H1 (cell line): ENCODE results near the gene TNS3. TPM values are rescaled to one million over a fixed set of nuclear protein-coding genes. Genes with fewer than 3 reads are reported as not detected.

Experiments used
- CTCF ChIA-PET: fragments of 300-600 bp; sonication (Branson Sonifier 250); formaldehyde crosslinking; loops from one replicate; lab custom pipeline; 2021; ENCODE audit not compliant: partially characterized antibody; lab: Charles Lee
- POLR2A ChIA-PET: fragments of 300-600 bp; sonication (Branson Sonifier 250); formaldehyde crosslinking; loops from one replicate; lab custom pipeline; 2021; ENCODE audit warnings: inconsistent platforms; ENCODE audit not compliant: partially characterized antibody; lab: Charles Lee
- DNase-seq, 2 experiments: peaks; one replicate each; pipeline versions ENCODE4 v3.0.0 to v3.0.0-alpha.2; 2010 to 2022; ENCODE audit warnings: low spot score in 2 of 2, low read depth in 1 of 2, mixed read lengths in 1 of 2
- FAIRE-seq: peaks from 2 replicates; lab custom pipeline; 2011; peaks lifted over from hg19 to GRCh38; lab: Jason Lieb, UNC
- H2AFZ ChIP-seq: 2 replicates; pipeline ENCODE4 v1.8.1; 2012; ENCODE audit warnings: low read length, inconsistent platforms
- H2AK5ac ChIP-seq: 2 replicates; pipeline ENCODE4 v1.6.1; 2013; ENCODE audit warnings: low read depth, low read length
- H2BK120ac ChIP-seq: replicated peaks from 2 replicates; pipeline ENCODE3; 2013; ENCODE audit warnings: low read depth, low read length, inconsistent platforms
- H2BK12ac ChIP-seq: 2 replicates; pipeline ENCODE4 v1.6.1; 2013; ENCODE audit warnings: low read depth, low read length
- H2BK15ac ChIP-seq: 2 replicates; pipeline ENCODE4 v1.6.1; 2013; ENCODE audit warnings: low read length
- H2BK20ac ChIP-seq: 2 replicates; pipeline ENCODE4 v1.6.1; 2013; ENCODE audit warnings: low read length
- H2BK5ac ChIP-seq: 2 replicates; pipeline ENCODE4 v1.6.1; 2013; ENCODE audit warnings: low read depth, low read length
- H3K14ac ChIP-seq: 2 replicates; pipeline ENCODE4 v1.6.1; 2013; ENCODE audit warnings: inconsistent platforms; ENCODE audit not compliant: insufficient read length
- H3K18ac ChIP-seq: 2 replicates; pipeline ENCODE4 v1.6.1; 2013; ENCODE audit warnings: low read length; ENCODE audit errors: extremely low read depth
- H3K23ac ChIP-seq: 2 replicates; pipeline ENCODE4 v1.6.1; 2013; ENCODE audit warnings: inconsistent platforms; ENCODE audit not compliant: insufficient read length
- H3K23me2 ChIP-seq: 2 replicates; pipeline ENCODE4 v1.6.1; 2013; ENCODE audit warnings: low read depth, low read length
- H3K27ac ChIP-seq: 2 replicates; pipeline ENCODE4 v1.6.1; 2011; ENCODE audit warnings: low read depth, low read length, inconsistent platforms
- H3K27me3 ChIP-seq, 4 experiments: replicated peaks in 1 of 4; 1 replicate in 1 of 4; 2 replicates in 3 of 4; pipeline versions ENCODE4 v1.6.1 to v1.8.1; 2011 to 2013; ENCODE audit warnings: low read length in 3 of 4, mild to moderate bottlenecking in 3 of 4, inconsistent platforms in 2 of 4, mixed read lengths in 2 of 4, moderate library complexity in 1 of 4; ENCODE audit not compliant: control insufficient read depth in 3 of 4, insufficient read depth in 3 of 4; ENCODE audit errors: extremely low read depth in 1 of 4
- H3K36me3 ChIP-seq, 4 experiments: 2 replicates each; pipeline versions ENCODE4 v1.6.1 to v1.8.1; 2011 to 2013; ENCODE audit warnings: mild to moderate bottlenecking in 4 of 4, low read length in 3 of 4, moderate library complexity in 2 of 4, control low read depth in 1 of 4, inconsistent platforms in 1 of 4; ENCODE audit not compliant: insufficient read depth in 4 of 4, control insufficient read depth in 2 of 4
- H3K4ac ChIP-seq: replicated peaks from 2 replicates; pipeline ENCODE3; 2013; ENCODE audit warnings: low read length, low read depth, mixed read lengths, inconsistent platforms; ENCODE audit not compliant: insufficient read length
- H3K4me1 ChIP-seq, 4 experiments: replicated peaks in 1 of 4; 1 replicate in 1 of 4; 2 replicates in 3 of 4; pipeline versions ENCODE4 v1.6.1 to v1.8.1; 2011 to 2013; ENCODE audit warnings: low read length in 3 of 4, inconsistent platforms in 2 of 4, mixed read lengths in 1 of 4; ENCODE audit not compliant: insufficient read depth in 4 of 4, control insufficient read depth in 3 of 4
- H3K4me2 ChIP-seq, 2 experiments: 2 replicates each; pipeline versions ENCODE4 v1.6.1 to v1.8.1; 2011 to 2013; ENCODE audit warnings: low read depth in 2 of 2, low read length in 2 of 2, control low read depth in 1 of 2, inconsistent platforms in 1 of 2, mild to moderate bottlenecking in 1 of 2; ENCODE audit not compliant: insufficient read depth in 1 of 2
- H3K4me3 ChIP-seq, 4 experiments: fragments of 200-600, 300-600 bp in 1 of 4; sonication (generic), shearing (Covaris generic), sonication (Bioruptor Twin) in 1 of 4; 2 replicates each; pipeline versions ENCODE4 v1.5.1 to v1.8.1; 2011 to 2016; ENCODE audit warnings: low read length in 4 of 4, low read depth in 3 of 4, control low read depth in 2 of 4, inconsistent platforms in 2 of 4, mild to moderate bottlenecking in 2 of 4, mixed read lengths in 1 of 4, moderate library complexity in 1 of 4; ENCODE audit not compliant: insufficient read depth in 2 of 4; ENCODE audit errors: extremely low read depth in 1 of 4
- H3K56ac ChIP-seq: replicated peaks from 2 replicates; pipeline ENCODE3; 2013; ENCODE audit warnings: low read depth, mild to moderate bottlenecking, mixed read lengths, low read length, inconsistent platforms; ENCODE audit not compliant: insufficient read length
- H3K79me1 ChIP-seq: 2 replicates; pipeline ENCODE4 v1.6.1; 2013; ENCODE audit warnings: low read depth, low read length, control low read depth
- H3K79me2 ChIP-seq, 2 experiments: 2 replicates each; pipeline versions ENCODE4 v1.6.1 to v1.8.1; 2012 to 2013; ENCODE audit warnings: low read length in 2 of 2, mild to moderate bottlenecking in 2 of 2, inconsistent platforms in 1 of 2; ENCODE audit not compliant: insufficient read depth in 2 of 2, control insufficient read depth in 1 of 2
- H3K9ac ChIP-seq, 4 experiments: replicated peaks in 1 of 4; 1 replicate in 1 of 4; 2 replicates in 3 of 4; pipeline versions ENCODE4 v1.6.1 to v1.8.1; 2011 to 2013; ENCODE audit warnings: low read depth in 3 of 4, low read length in 3 of 4, control low read depth in 2 of 4, mild to moderate bottlenecking in 2 of 4, moderate library complexity in 2 of 4, inconsistent platforms in 1 of 4; ENCODE audit errors: extremely low read depth in 1 of 4
- H3K9me3 ChIP-seq, 2 experiments: 2 replicates each; pipeline versions ENCODE4 v1.6.1 to v1.8.1; 2012 to 2013; ENCODE audit warnings: mild to moderate bottlenecking in 2 of 2, moderate library complexity in 2 of 2, control low read depth in 1 of 2, inconsistent platforms in 1 of 2, low read depth in 1 of 2, low read length in 1 of 2, mixed read lengths in 1 of 2; ENCODE audit not compliant: insufficient read depth in 2 of 2
- H4K20me1 ChIP-seq, 2 experiments: replicated peaks in 1 of 2; 2 replicates each; pipeline versions ENCODE3 to v1.8.1; 2011 to 2013; ENCODE audit warnings: inconsistent platforms in 2 of 2, low read length in 2 of 2, mild to moderate bottlenecking in 1 of 2; ENCODE audit not compliant: insufficient read depth in 2 of 2, control insufficient read depth in 1 of 2
- H4K5ac ChIP-seq: 2 replicates; pipeline ENCODE4 v1.6.1; 2013; ENCODE audit warnings: low read length, low read depth, mixed read lengths, inconsistent platforms; ENCODE audit not compliant: insufficient read length
- H4K8ac ChIP-seq: 2 replicates; pipeline ENCODE4 v1.8.0; 2013; ENCODE audit warnings: mild to moderate bottlenecking, moderate library complexity, low read length, inconsistent platforms; ENCODE audit not compliant: insufficient read depth; ENCODE audit errors: extremely low read depth
- H4K91ac ChIP-seq: replicated peaks from 2 replicates; pipeline ENCODE3; 2013; ENCODE audit warnings: low read length, mixed read lengths, inconsistent platforms; ENCODE audit not compliant: insufficient read length
- CBX8 ChIP-seq: fragments of 300-800, 300-1000 bp; sonication (generic); IDR thresholded peaks from 2 replicates; pipeline ENCODE4 v1.7.1; 2016; ENCODE audit warnings: low read depth, low read length, borderline replicate concordance
- E2F6 ChIP-seq: IDR thresholded peaks from 2 replicates; pipeline ENCODE4 v1.6.1; 2012; ENCODE audit warnings: inconsistent platforms
- FOSL1 ChIP-seq: IDR thresholded peaks from 2 replicates; pipeline ENCODE4 v1.6.1; 2011; ENCODE audit warnings: mild to moderate bottlenecking, low read depth, low read length, moderate library complexity; ENCODE audit not compliant: insufficient read depth
- ZNF274 ChIP-seq: IDR thresholded peaks from 2 replicates; pipeline ENCODE4 v1.7.0; 2012; ENCODE audit warnings: low read length, borderline replicate concordance; ENCODE audit errors: extremely low read depth
- WGBS, 2 experiments: shearing (Covaris generic) in 1 of 2; methylation state at CpG; one replicate each; pipeline versions ENCODE4 v1.1.6 to v1.1.7; 2013 to 2015; ENCODE audit warnings: low lambda C conversion rate in 2 of 2, mixed read lengths in 2 of 2, inconsistent platforms in 1 of 2, low coverage in 1 of 2, missing lambda C conversion rate in 1 of 2; ENCODE audit not compliant: insufficient replicate concordance in 2 of 2, insufficient coverage in 1 of 2, insufficient read length in 1 of 2; ENCODE audit errors: extremely low coverage in 1 of 2, missing lambda C conversion rate in 1 of 2; 5-methylcytosine and 5-hydroxymethylcytosine counted together
- polyA plus RNA-seq, 7 experiments: library from polyadenylated mRNA; depleted of rRNA in 3 of 7; stranded (reverse) in 5 of 7; unstranded in 2 of 7; fragments of >200 nt in 5 of 7; fragments of 200-250 nt in 2 of 7; gene quantifications; 1 replicate in 5 of 7; 2 replicates in 1 of 7; 4 replicates in 1 of 7; pipeline versions ENCODE4 v1.2.1 to v1.2.3, GENCODE V29; 2011 to 2013; ENCODE audit warnings: missing spikeins in 2 of 7, mixed read lengths in 2 of 7
- total RNA-seq: library from RNA; stranded (reverse); fragmentation: NEBNext Ultra II Directional; extraction: Animal tissue kit (Norgen Biotek cat#: 25700); gene quantifications from 2 replicates; pipeline ENCODE4 v1.2.1, GENCODE V29; 2021
- TF ChIP-seq, protein P1 (sequence below): IDR thresholded peaks from 2 replicates; pipeline ENCODE4 v1.6.1; 2012; ENCODE audit warnings: low read length, inconsistent platforms

TNS3 gene
- total and polyA plus RNA-seq, 2 of the 8 experiments (the other 6 are each of a cell fraction or from before 2014, with no cell fraction given): 11.9 to 24.2 TPM

DNA sequence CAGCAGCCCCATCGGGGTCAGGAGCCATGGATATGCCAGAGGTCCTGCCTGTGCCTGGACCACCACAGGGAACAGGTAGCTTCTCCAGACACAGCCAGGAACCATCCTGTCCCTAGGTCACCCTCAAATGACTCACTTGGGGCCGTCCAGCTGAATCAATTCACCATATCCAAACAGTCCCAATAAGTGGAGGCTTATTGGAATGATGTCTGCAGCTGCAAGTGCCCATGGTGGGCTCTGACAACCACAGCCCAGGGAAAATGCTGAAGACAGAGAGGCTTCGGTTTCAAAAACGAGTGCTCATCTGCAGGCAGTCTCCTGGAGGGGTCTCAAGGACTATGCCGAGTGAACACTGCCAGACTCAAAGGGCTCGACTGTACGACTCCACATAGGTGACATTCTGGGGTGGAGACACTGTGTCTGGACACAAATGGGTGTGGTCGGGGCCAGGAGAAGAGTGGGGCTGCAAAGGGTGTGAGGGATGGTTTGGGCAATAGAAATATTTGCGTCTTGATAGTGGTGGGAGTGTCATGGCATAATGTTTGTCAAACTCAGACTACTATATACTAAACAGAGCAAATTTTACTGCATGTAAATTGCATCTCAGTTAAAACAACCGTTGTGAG lies 204.8 kb downstream of the TNS3 start:
- no peak overlapping the region for H3K4me3 ChIP-seq
- H3K23me2 ChIP-seq: peaks cover 2% of the 10 kb centered on the region; the same call in 1 of the 2 replicates
- no peak overlapping the region for H3K23ac ChIP-seq
- no peak overlapping the region for H2BK5ac ChIP-seq
- H4K5ac ChIP-seq: no peak overlapping the region
- no peak overlapping the region for H2BK120ac ChIP-seq
- H3K27me3 ChIP-seq: no peaks in the 10 kb centered on the region
- H3K27ac ChIP-seq: no peak overlapping the region
- no peak overlapping the region for H3K4ac ChIP-seq
- H3K9me3 ChIP-seq: no peaks in the 10 kb centered on the region
- H4K8ac ChIP-seq: peak overlapping the region; percentile 6; the same call in 1 of the 2 replicates
- H2AFZ ChIP-seq: no peak overlapping the region
- no peak overlapping the region for H2BK12ac ChIP-seq
- peaks cover 12 to 23% (median 17%) of the 10 kb centered on the region in 4 experiments for H3K4me1 ChIP-seq
- H3K56ac ChIP-seq: no peak overlapping the region
- peak overlapping the region; percentile 3; the same call in 1 of the 2 replicates for H2BK15ac ChIP-seq
- H3K9ac ChIP-seq: no peak overlapping the region
- no peak overlapping the region for H2BK20ac ChIP-seq
- H3K79me2 ChIP-seq: no peaks in the 10 kb centered on the region; a peak in 1 of 4 replicates
- ChIA-PET CTCF (interaction anchor here (0.7 kb wide), 1 partner anchor 59 kb away, joined by 3 read pairs; no protein-coding TSS in a partner anchor), POLR2A (no interaction called here)
- H4K20me1 ChIP-seq: peaks cover 3 to 4% of the 10 kb centered on the region in 2 experiments
- H3K4me2 ChIP-seq: no peak overlapping the region
- no peaks in the 10 kb centered on the region; the same call in 1 of the 2 replicates for H3K79me1 ChIP-seq
- H3K18ac ChIP-seq: no peak overlapping the region
- H4K91ac ChIP-seq: no peak overlapping the region
- H3K36me3 ChIP-seq: no peaks in the 10 kb centered on the region; a peak in 1 of 8 replicates
- DNase-seq: no peak
- TF ChIP-seq, protein P1, sequence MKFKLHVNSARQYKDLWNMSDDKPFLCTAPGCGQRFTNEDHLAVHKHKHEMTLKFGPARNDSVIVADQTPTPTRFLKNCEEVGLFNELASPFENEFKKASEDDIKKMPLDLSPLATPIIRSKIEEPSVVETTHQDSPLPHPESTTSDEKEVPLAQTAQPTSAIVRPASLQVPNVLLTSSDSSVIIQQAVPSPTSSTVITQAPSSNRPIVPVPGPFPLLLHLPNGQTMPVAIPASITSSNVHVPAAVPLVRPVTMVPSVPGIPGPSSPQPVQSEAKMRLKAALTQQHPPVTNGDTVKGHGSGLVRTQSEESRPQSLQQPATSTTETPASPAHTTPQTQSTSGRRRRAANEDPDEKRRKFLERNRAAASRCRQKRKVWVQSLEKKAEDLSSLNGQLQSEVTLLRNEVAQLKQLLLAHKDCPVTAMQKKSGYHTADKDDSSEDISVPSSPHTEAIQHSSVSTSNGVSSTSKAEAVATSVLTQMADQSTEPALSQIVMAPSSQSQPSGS: no peak
- TF ChIP-seq E2F6 (no peak), ZNF274 (no peak), FOSL1 (no peak), CBX8 (no peak)
- FAIRE-seq: no peak
- no peak overlapping the region for H3K14ac ChIP-seq
- no peak overlapping the region for H2AK5ac ChIP-seq
- WGBS, 2 experiments: 87% methylated on average over 10 of the region's 10 CpGs; no CpG with 5 or more reads in 1 of the 2 experiments
